ENCODE measurements around the gene SCUBE3.

The SCUBE3 gene

GRCh38 chr6:35298625-35299140 lies 84.9 kb downstream of the SCUBE3 start:
- no peak for DNase-seq (ENCODE audit: low read depth in 2 of 2, low spot score in 1 of 2)

- no peak for DNase-seq (ENCODE audit: low read depth in 2 of 2, low spot score in 1 of 2)
Observed at GRCh38 chr6:35299674-35300073, 85.9 kb downstream of the SCUBE3 start.

- DNase-seq (ENCODE audit: low read depth in 2 of 2, low spot score in 1 of 2) = no peak
Observed at GRCh38 chr6:35300848-35301247, 87.1 kb downstream of the SCUBE3 start.
